Esophagus squamous epithelium (tissue), 5 donors: ENCODE results near the gene ZNF142. TPM values are rescaled to one million over a fixed set of nuclear protein-coding genes. Genes with fewer than 3 reads are reported as not detected.
"Not testable (repeated sequence)": the region's sequence is repeated elsewhere in the genome, so short reads cannot be mapped to it uniquely, and the experiment has no call there.

Experiments
- DNase-seq: peaks from one replicate; lab custom pipeline; 2025; lab: John Stamatoyannopoulos, UW
- H3K27ac ChIP-seq, 4 donors: fragments of 200-600 bp; sonication (generic); one replicate each; pipeline ENCODE4 v1.5.1; 2016 to 2019; ENCODE audit warnings: mild to moderate bottlenecking in 1 of 4
- H3K27me3 ChIP-seq, 4 donors: fragments of 200-600 bp; sonication (generic); 1 replicate in 3 of 4; 2 replicates in 1 of 4; pipeline versions ENCODE4 v1.5.1 to v1.6.0; 2017 to 2021; ENCODE audit warnings: antibody characterized with exemption in 1 of 4
- H3K36me3 ChIP-seq, 3 donors: fragments of 200-600 bp; sonication (generic); one replicate each; pipeline ENCODE4 v1.5.1; 2016 to 2019
- H3K4me1 ChIP-seq, 3 donors: fragments of 200-600 bp; sonication (generic); one replicate each; pipeline ENCODE4 v1.5.1; 2017 to 2019
- H3K4me3 ChIP-seq, 4 donors: fragments of 200-600 bp; sonication (generic); 1 replicate in 3 of 4; 2 replicates in 1 of 4; pipeline ENCODE4 v1.5.1; 2016 to 2019; ENCODE audit warnings: mild to moderate bottlenecking in 2 of 4, moderate library complexity in 1 of 4
- H3K9me3 ChIP-seq, 3 donors: fragments of 200-600 bp; sonication (generic); one replicate each; pipeline ENCODE4 v1.5.1; 2016 to 2019
- CTCF ChIP-seq, 6 experiments: fragments of 450-650 bp in 4 of 6; fragments of 200-600 bp in 2 of 6; sonication (generic) in 2 of 6; IDR thresholded peaks; one replicate each; pipeline ENCODE4 v1.5.1; 2016 to 2019; ENCODE audit warnings: antibody characterized with exemption in 6 of 6, mild to moderate bottlenecking in 4 of 6, moderate library complexity in 4 of 6
- POLR2A ChIP-seq, 4 donors: fragments of 450-650 bp; IDR thresholded peaks; one replicate each; pipeline ENCODE4 v1.6.1; 2017; ENCODE audit warnings: antibody characterized with exemption in 4 of 4, mild to moderate bottlenecking in 4 of 4, moderate library complexity in 3 of 4
- WGBS, 2 donors: methylation state at CpG; one replicate each; pipeline ENCODE4 v1.1.5; 2018; 5-methylcytosine and 5-hydroxymethylcytosine counted together
- intact Hi-C: fragments of 100-400 bp; cut with DNase I; formaldehyde crosslinking; loops from one replicate; pipeline ENCODE4 v1.15.0; 2022
- total RNA-seq, 4 donors: library from RNA; depleted of rRNA; stranded (reverse); fragments of >200 nt; gene quantifications; one replicate each; pipeline ENCODE4 v1.1.0, GENCODE V29; 2016
- donor health status: DM: yes; HTN: yes; CAD: no.

Gene ZNF142
- total RNA-seq, 4 donors from 2014 or later: 10.8 to 23.1 (median 20.0) TPM

- DNase-seq: no peak
- H3K4me3 ChIP-seq: no peak overlapping the region
- H3K36me3 ChIP-seq: peaks cover 0 to 92% (median 17%) of the 10 kb centered on the region in 3 donors
- no peak for TF ChIP-seq CTCF (IDR thresholded peaks at IDR 0.05)
- no peak for TF ChIP-seq POLR2A (IDR thresholded peaks at IDR 0.05)
- H3K27me3 ChIP-seq: no peaks in the 10 kb centered on the region
- intact Hi-C loops: no loop called here
- H3K9me3 ChIP-seq: no peaks in the 10 kb centered on the region
- no peak overlapping the region for H3K27ac ChIP-seq
- WGBS, 2 donors: 91 to 94% methylated on average over 3 of the region's 3 CpGs
- no peaks in the 10 kb centered on the region for H3K4me1 ChIP-seq
Observed at GRCh38 chr2:218694405-218695145, 35.2 kb upstream of the ZNF142 start.

GRCh38 chr2:218691234-218691633, 31.8 kb upstream of the ZNF142 start:
- H3K9me3 ChIP-seq: no peaks in the 10 kb centered on the region
- DNase-seq: no peak
- H3K27ac ChIP-seq: no peak overlapping the region
- TF ChIP-seq CTCF (IDR thresholded peaks at IDR 0.05) (no peak), POLR2A (IDR thresholded peaks at IDR 0.05) (no peak)
- peaks cover 0 to 71% (median 11%) of the 10 kb centered on the region in 3 donors for H3K36me3 ChIP-seq
- H3K4me1 ChIP-seq: no peaks in the 10 kb centered on the region
- intact Hi-C loops: no loop called here
- H3K27me3 ChIP-seq: no peaks in the 10 kb centered on the region
- no peak overlapping the region for H3K4me3 ChIP-seq

- H3K27me3 ChIP-seq: not testable (repeated sequence)
Observed at GRCh38 chr2:218687400-218688060, 28.1 kb upstream of the ZNF142 start.

GRCh38 chr2:218680061-218680460, 20.6 kb upstream of the ZNF142 start:
- intact Hi-C loops: no loop called here
- peaks cover 0 to 83% (median 5%) of the 10 kb centered on the region in 3 donors for H3K36me3 ChIP-seq
- 77 to 79% methylated on average over 2 to 3 of the region's 3 CpGs for WGBS, 2 donors
- H3K27ac ChIP-seq: no peak overlapping the region
- H3K27me3 ChIP-seq: no peaks in the 10 kb centered on the region
- no peaks in the 10 kb centered on the region for H3K4me1 ChIP-seq
- no peaks in the 10 kb centered on the region for H3K9me3 ChIP-seq
- TF ChIP-seq CTCF (IDR thresholded peaks at IDR 0.05) (no peak), POLR2A (IDR thresholded peaks at IDR 0.05) (no peak)
- no peak overlapping the region for H3K4me3 ChIP-seq
- no peak for DNase-seq

More at GRCh38 chr2:218687400-218688060, 28.1 kb upstream of the ZNF142 start:
- TF ChIP-seq CTCF (IDR thresholded peaks at IDR 0.05): peak; percentile 30 to 83 (median 72)
- H3K4me3 ChIP-seq, H3K4me1 ChIP-seq, intact Hi-C loops, DNase-seq, H3K9me3 ChIP-seq, H3K27ac ChIP-seq: not testable (repeated sequence)
- WGBS, 2 donors: 24% methylated on average over 5 of the region's 5 CpGs
- peaks cover 0 to 57% (median 13%) of the 10 kb centered on the region in 3 donors for H3K36me3 ChIP-seq

GRCh38 chr2:218679119-218679518, 19.7 kb upstream of the ZNF142 start:
- no peaks in the 10 kb centered on the region for H3K9me3 ChIP-seq
- no peak overlapping the region for H3K4me3 ChIP-seq
- no peak overlapping the region for H3K27ac ChIP-seq
- DNase-seq: no peak
- 53 to 69% methylated on average over 4 of the region's 4 CpGs for WGBS, 2 donors
- no peaks in the 10 kb centered on the region for H3K27me3 ChIP-seq
- H3K36me3 ChIP-seq: peaks cover 0 to 82% (median 0%) of the 10 kb centered on the region in 3 donors
- no peak for TF ChIP-seq POLR2A (IDR thresholded peaks at IDR 0.05)
- no peak for TF ChIP-seq CTCF (IDR thresholded peaks at IDR 0.05)
- intact Hi-C loops: no loop called here
- no peaks in the 10 kb centered on the region for H3K4me1 ChIP-seq
